Suppressor macrophage treated with lipopolysaccharide for 4 hours (primary cell): ENCODE measurements around the gene PRRT1.
"Not testable (repeated sequence)": the region's sequence is repeated elsewhere in the genome, so short reads cannot be mapped to it uniquely, and the experiment has no call there.

Experiments used
- DNase-seq: peaks from one replicate; pipeline ENCODE4 v3.0.0-alpha.2; 2020

Gene PRRT1

DNA sequence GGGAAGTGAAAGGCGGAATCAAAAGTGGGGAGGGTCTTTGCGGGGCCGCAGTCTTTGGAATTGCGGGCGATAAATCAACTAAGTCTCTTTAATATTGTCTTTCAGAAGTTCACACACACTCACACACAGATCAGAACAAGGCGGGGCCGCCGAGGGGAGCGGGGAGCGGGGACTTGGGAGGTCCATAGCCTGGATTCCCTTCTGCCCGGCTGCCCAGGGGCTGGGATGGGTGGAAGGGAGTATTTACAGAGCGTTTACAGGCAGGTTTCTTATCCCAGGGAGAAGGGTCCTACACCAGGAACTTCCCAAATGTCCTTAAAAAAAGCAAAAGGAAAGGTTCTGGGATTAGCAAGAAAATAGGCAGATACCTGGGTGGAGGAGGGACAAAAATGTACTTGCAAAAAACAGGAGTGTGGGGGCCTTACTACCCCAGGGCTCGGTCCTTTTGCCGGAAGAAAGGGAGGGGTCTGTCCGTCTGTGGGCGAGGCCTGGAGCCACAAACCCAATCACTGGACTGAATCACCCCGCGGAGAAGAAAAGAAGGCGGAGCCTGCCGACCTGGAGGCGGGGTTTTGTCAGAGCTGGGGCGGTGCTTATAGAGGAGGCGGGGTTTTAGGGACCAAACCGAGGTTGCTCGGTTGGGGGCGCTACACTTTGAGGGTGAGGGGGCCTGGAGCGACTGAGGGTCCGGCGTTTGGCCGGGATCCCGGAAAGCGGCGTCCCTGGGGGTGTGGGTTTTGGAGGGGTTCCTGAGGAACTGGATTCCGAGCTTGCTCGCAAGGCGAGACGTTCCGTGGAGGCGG is 3.2 kb downstream of the PRRT1 start:
- peak; percentile 80 for DNase-seq

GRCh38 chr6:32147401-32148132 is 4.2 kb downstream of the PRRT1 start:
- peak; percentile 22 for DNase-seq

- DNase-seq = no peak
Observed at GRCh38 chr6:32146687-32147086, 5.1 kb downstream of the PRRT1 start.

DNA sequence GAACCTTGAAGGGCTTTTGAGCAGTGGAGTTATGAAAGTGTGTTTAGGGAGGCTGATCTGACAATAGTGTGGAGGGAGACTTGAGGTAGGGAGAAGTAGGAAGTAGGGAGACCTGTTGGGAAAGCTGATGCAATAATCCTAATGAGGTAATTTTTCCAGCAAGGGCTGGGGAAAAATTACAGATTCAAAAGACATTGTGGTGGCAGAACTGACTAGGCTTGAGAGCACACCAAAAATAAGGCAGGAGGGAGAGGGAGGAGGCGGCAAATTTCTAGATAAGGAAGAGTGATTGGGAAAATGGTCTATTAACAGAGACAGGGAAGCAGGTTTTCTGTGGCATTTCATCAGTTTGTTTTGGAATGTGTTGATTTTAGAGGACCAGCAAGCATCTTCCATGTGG is 5.5 kb downstream of the PRRT1 start:
- DNase-seq = no peak

- not testable (repeated sequence) for DNase-seq
Observed at GRCh38 chr6:32144238-32144637, 7.5 kb downstream of the PRRT1 start.

DNA sequence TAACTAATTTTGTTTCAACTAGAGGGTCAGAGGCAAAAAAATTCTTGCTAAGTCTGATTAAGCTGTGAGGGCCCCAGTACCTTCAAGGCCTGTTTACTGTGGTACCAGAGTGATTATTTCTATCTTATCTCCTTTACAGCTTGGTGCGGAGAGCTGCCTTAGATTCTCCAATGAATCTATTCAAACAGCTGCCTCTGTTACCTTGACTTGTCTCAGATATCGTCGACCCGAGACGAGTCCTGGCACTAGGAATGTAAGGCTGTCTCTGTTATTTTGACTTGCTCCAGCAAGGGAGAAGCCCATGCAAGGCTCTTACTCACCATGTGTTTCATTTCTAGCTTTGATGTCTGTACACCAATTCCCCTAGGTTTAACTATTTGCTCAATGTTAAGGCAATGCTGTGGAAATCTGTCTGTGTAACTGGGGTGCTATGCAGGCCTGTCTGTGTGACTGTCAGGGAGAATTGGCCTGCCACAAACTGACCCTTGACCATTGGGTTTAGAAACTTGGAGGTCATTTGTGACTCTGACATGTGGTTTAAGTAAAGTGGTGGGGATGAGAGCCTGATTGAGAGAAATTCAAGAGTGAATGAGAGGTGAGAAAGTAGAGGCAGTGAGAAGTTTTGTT is 11.2 kb downstream of the PRRT1 start:
- no peak for DNase-seq

- DNase-seq = no peak
Observed at GRCh38 chr6:32139590-32139989, 12.1 kb downstream of the PRRT1 start.

GRCh38 chr6:32137454-32137853 is 14.3 kb downstream of the PRRT1 start:
- no peak for DNase-seq

DNA sequence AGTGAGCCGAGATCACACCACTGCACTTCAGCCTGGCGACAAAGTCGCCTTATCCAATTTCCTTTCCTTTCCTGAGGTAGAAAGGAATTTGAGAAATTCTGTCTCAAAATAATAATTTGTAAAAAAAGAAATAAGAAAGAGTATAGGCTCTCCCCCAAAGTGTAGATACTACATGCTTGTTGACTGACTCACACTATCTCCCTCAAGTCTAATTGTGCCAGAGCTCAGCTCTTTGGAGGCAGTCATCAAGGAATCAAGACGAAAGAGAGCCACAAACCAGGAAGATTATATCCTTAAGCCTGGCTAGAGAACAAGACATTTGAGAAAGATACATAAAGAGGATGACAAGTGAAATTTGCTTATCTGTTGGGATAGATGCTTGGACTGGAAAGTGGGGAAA is 18.0 kb downstream of the PRRT1 start:
- no peak for DNase-seq

DNA sequence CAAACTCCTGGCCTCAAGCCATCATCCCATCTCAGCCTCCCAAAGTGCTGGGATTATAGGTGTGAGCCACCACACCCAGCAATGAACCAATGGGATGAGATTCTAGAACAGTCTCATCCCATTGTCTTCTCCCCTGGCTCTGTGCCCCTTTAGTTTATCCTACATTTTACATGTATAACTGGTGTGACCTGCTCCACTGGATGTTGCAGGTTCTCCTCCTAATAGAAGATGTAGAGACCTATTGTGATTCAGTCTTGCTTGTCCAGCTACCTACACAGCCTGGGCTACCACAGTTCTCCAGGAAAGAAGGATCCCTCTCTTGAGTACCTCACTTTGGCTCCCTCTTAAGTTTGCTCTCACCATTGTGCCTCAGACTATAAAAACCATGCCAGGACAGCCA is 19.6 kb downstream of the PRRT1 start:
- DNase-seq = no peak

- DNase-seq = no peak
Observed at GRCh38 chr6:32131439-32131948, 20.2 kb downstream of the PRRT1 start.

- no peak for DNase-seq
Observed at GRCh38 chr6:32129297-32130088, 22.2 kb downstream of the PRRT1 start.

DNA sequence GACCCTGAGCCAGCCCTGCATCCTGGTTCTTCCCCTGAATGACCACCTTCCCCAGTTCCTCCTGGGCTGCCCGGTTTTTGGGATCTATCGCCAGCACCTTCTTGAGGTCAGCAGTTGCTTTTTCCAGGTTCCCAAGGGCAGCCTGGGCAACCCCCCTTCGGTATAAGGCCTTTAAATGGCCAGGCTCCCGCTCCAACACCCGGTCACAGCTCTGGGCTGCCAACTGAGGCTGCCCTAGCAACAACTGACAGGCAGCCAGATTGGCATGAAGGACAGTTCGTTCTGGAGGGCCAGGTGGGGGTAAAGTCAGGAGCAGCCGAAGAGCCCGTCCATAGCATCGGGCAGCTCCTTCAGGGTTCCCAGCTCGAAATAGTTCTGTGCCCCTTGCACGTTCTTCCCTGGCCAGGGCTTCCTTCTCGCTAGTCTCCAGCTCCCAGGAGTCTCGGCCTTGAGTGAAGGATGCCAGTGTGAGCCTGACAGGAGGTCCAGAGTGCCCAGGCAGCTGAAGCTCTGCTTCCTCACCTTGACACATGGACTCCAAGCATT is 22.9 kb downstream of the PRRT1 start:
- DNase-seq = no peak

DNA sequence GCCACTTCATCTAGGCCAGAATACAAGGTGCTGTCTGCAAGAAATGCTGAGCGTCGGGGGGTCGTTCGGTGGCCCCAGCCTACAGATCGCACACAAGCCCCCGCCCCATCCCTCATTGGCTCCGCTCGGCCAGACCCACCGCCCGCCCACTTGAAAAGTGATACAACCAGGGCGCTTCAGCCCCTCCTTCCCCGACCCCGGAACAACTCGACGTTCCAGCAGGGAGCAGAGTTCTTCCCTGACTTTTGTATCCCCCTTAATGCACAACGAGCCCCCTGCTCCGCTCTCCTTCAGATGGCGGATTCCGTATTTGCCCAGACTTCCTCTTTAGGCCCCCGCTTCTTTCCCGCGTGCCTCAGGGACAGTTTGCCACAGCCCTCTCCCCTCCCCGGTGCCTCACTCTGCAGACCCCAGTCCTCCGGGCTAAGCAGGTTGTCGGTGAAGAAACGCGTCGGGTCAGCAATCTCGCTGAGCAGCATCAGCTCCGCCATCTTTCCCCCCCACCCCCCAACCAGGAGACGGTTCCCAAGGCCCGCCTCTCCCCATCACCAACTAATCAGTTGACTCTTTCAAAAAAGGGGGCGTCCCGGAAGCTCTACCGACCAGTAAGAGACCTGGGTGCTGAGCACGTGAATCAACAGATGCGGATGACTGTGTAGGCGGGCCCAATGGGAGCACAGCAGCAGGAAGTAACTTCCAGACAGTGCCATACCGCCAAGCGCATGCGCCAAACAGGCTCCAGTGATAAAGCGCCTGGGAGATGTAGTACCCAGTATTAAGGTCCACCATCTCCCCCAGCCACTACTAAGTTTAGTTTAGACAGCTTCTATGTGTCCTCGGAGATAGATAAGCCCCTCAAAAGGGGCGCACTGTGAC is 23.8 kb downstream of the PRRT1 start, which contains the start of gene ATF6B:
ATF6B (minus strand) TSS at position 530 of the 876 bp plus-strand sequence; CDS start at position 491, 39 bp downstream.
- DNase-seq = peak; percentile 100

GRCh38 chr6:32127409-32127716 is 24.4 kb downstream of the PRRT1 start:
- DNase-seq = no peak

DNA sequence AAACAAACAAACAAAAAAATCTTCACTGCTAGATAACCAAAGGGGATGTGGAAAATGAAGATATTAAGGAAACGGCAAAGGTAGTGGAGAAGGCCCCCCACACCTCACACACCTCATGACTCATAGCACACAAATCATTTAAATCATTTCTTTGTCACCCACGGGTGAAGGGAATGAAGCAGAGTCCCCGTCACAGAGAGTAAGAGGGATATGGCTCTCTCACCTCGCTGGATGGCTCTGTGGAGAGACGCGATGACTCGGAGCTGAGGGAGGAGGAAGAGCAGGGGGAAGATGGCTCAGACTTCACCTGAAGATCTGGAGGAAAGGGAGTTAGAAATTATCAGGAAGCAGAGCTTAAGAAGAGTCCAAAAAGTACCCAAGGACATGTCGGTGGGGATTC is 24.9 kb downstream of the PRRT1 start:
- no peak for DNase-seq

- no peak for DNase-seq
Observed at GRCh38 chr6:32123681-32124080, 28.1 kb downstream of the PRRT1 start.

GRCh38 chr6:32120573-32121059 is 31.1 kb downstream of the PRRT1 start:
- DNase-seq = no peak

GRCh38 chr6:32118782-32119628 is 32.7 kb downstream of the PRRT1 start:
- DNase-seq = peak; percentile 82

DNA sequence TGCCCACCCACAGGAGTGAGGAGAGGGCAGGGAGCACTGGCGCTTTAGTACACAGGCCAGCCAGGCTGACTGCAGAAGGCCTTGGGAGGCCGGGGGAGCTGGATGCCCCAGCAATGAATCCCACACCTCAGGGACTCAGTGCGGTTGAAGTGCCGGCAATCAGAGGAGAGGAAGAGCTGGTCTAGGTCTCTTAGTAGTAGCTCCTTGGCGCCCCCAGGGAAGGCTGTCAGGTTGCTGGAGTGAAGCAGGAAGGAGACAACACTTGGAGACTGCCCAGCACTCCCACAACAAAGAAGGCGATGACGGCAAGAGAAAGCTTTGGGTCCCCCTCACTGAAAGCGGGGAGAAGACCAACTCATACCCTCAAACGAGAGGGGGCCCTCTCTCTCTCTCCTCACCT is 34.3 kb downstream of the PRRT1 start:
- no peak for DNase-seq
